ENCODE results near the gene ADARB2.

DNA sequence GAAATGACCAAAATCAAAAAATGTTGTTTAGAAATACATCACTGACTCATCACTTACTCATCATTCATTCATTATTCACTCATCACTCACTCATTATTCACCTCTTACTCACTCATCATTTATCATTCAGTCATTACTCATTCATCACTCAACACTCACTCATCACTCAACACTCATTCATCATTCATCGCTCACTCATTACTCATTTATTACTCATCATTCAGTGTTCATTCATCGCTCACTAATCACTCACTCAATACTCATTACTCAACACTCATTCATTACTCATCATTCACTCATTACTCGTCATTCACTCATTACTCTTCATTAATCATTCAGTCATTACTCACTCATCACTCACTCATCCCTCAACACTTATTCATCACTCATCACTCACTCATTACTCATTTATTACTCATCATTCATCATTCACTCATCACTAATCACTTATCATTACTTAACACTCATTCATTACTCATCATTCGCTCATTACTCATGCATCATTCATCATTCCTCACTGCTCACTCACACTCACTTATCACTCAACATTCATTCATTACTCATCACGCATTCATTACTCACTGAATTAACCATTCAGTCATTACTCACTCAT is 238.5 kb downstream of the ADARB2 start:
- TF ChIP-seq, protein P1, sequence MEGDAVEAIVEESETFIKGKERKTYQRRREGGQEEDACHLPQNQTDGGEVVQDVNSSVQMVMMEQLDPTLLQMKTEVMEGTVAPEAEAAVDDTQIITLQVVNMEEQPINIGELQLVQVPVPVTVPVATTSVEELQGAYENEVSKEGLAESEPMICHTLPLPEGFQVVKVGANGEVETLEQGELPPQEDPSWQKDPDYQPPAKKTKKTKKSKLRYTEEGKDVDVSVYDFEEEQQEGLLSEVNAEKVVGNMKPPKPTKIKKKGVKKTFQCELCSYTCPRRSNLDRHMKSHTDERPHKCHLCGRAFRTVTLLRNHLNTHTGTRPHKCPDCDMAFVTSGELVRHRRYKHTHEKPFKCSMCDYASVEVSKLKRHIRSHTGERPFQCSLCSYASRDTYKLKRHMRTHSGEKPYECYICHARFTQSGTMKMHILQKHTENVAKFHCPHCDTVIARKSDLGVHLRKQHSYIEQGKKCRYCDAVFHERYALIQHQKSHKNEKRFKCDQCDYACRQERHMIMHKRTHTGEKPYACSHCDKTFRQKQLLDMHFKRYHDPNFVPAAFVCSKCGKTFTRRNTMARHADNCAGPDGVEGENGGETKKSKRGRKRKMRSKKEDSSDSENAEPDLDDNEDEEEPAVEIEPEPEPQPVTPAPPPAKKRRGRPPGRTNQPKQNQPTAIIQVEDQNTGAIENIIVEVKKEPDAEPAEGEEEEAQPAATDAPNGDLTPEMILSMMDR (IDR thresholded peaks at IDR 0.05) = no peak
- no peak for TF ChIP-seq POLR2A (IDR thresholded peaks at IDR 0.05)
